Neuronal stem cell (in vitro differentiated cells): ENCODE measurements around the gene DPAGT1.
"Not testable (repeated sequence)": the region's sequence is repeated elsewhere in the genome, so short reads cannot be mapped to it uniquely, and the experiment has no call there.

ENCODE experiments used
- DNase-seq: peaks from one replicate; pipeline ENCODE4 v3.0.0-alpha.2; 2013; ENCODE audit warnings: low spot score
- H2AFZ ChIP-seq: one replicate; pipeline ENCODE4 v1.6.1; 2013; ENCODE audit warnings: mild to moderate bottlenecking, low read length, inconsistent platforms
- H2AK5ac ChIP-seq: 2 replicates; pipeline ENCODE4 v1.6.1; 2013; ENCODE audit warnings: low read depth, mild to moderate bottlenecking, inconsistent platforms, low read length, moderate library complexity, mixed read lengths
- H2BK120ac ChIP-seq: 2 replicates; pipeline ENCODE4 v1.6.1; 2013; ENCODE audit warnings: low read depth, mild to moderate bottlenecking, inconsistent platforms, low read length, moderate library complexity, mixed read lengths
- H2BK12ac ChIP-seq: one replicate; pipeline ENCODE4 v1.6.1; 2013; ENCODE audit warnings: low read length, inconsistent platforms
- H2BK15ac ChIP-seq: 2 replicates; pipeline ENCODE4 v1.6.1; 2013; ENCODE audit warnings: mild to moderate bottlenecking, low read length, inconsistent platforms, mixed read lengths
- H2BK5ac ChIP-seq: one replicate; pipeline ENCODE4 v1.6.1; 2013; ENCODE audit warnings: inconsistent platforms, mild to moderate bottlenecking, low read length, moderate library complexity
- H3K14ac ChIP-seq: one replicate; pipeline ENCODE4 v1.6.1; 2013; ENCODE audit warnings: low read length, inconsistent platforms
- H3K18ac ChIP-seq: 2 replicates; pipeline ENCODE4 v1.6.1; 2013; ENCODE audit warnings: low read length, inconsistent platforms
- H3K23ac ChIP-seq: 2 replicates; pipeline ENCODE4 v1.6.1; 2013; ENCODE audit warnings: low read depth, mild to moderate bottlenecking, mixed read lengths, low read length, inconsistent platforms; ENCODE audit not compliant: poor library complexity
- H3K27ac ChIP-seq: replicated peaks from 3 replicates; pipeline ENCODE4 v1.5.1; 2013; ENCODE audit warnings: low read length, inconsistent platforms
- H3K27me3 ChIP-seq, 3 experiments: 2 replicates each; pipeline ENCODE4 v1.6.1; 2013; ENCODE audit warnings: low read length in 3 of 3, mild to moderate bottlenecking in 2 of 3, inconsistent platforms in 1 of 3, low read depth in 1 of 3, mixed read lengths in 1 of 3, moderate library complexity in 1 of 3; ENCODE audit not compliant: control insufficient read depth in 3 of 3, insufficient read depth in 3 of 3
- H3K36me3 ChIP-seq, 2 donors: replicated peaks in 1 of 2; 2 replicates each; pipeline ENCODE4 v1.6.1; 2013; ENCODE audit warnings: low read length in 2 of 2; ENCODE audit not compliant: control insufficient read depth in 2 of 2, insufficient read depth in 2 of 2
- H3K4ac ChIP-seq: 2 replicates; pipeline ENCODE4 v1.6.1; 2013; ENCODE audit warnings: inconsistent platforms, mild to moderate bottlenecking, low read length, moderate library complexity
- H3K4me1 ChIP-seq, 2 donors: 1 replicate in 1 of 2; 2 replicates in 1 of 2; pipeline ENCODE4 v1.6.1; 2013; ENCODE audit warnings: low read length in 2 of 2, low read depth in 1 of 2; ENCODE audit not compliant: control insufficient read depth in 2 of 2, insufficient read depth in 1 of 2
- H3K4me2 ChIP-seq: one replicate; pipeline ENCODE4 v1.6.1; 2013; ENCODE audit warnings: mild to moderate bottlenecking, low read length, inconsistent platforms; ENCODE audit not compliant: insufficient read depth, poor library complexity, severe bottlenecking
- H3K4me3 ChIP-seq, 2 donors: 2 replicates each; pipeline ENCODE4 v1.5.1; 2013; ENCODE audit warnings: low read length in 2 of 2, mild to moderate bottlenecking in 2 of 2, inconsistent platforms in 1 of 2, moderate library complexity in 1 of 2
- H3K79me1 ChIP-seq: one replicate; pipeline ENCODE4 v1.6.1; 2013; ENCODE audit warnings: low read depth, mild to moderate bottlenecking, inconsistent platforms, low read length, moderate library complexity
- H3K9ac ChIP-seq: one replicate; pipeline ENCODE4 v1.6.1; 2013; ENCODE audit warnings: mild to moderate bottlenecking, low read depth, low read length, inconsistent platforms; ENCODE audit not compliant: poor library complexity
- H3K9me3 ChIP-seq, 2 donors: replicated peaks in 1 of 2; 2 replicates each; pipeline versions ENCODE3 to v1.6.1; 2013; ENCODE audit warnings: low read length in 2 of 2, mild to moderate bottlenecking in 2 of 2, inconsistent platforms in 1 of 2, low read depth in 1 of 2, mixed read lengths in 1 of 2, moderate library complexity in 1 of 2; ENCODE audit not compliant: control insufficient read depth in 2 of 2, insufficient read depth in 1 of 2
- H4K8ac ChIP-seq: one replicate; pipeline ENCODE4 v1.6.1; 2013; ENCODE audit warnings: low read depth, mild to moderate bottlenecking, inconsistent platforms, low read length, moderate library complexity
- H4K91ac ChIP-seq: one replicate; pipeline ENCODE4 v1.6.1; 2013; ENCODE audit warnings: low read length, low read depth, mild to moderate bottlenecking, inconsistent platforms; ENCODE audit not compliant: poor library complexity
- WGBS, 2 donors: extraction: QIAGEN DNeasy Blood & Tissue Kit; methylation state at CpG; one replicate each; pipeline ENCODE4 v1.1.7; 2013; ENCODE audit warnings: missing lambda C conversion rate in 2 of 2, mixed read lengths in 1 of 2; ENCODE audit not compliant: insufficient read length in 2 of 2, insufficient replicate concordance in 1 of 2; ENCODE audit errors: extremely low coverage in 2 of 2; 5-methylcytosine and 5-hydroxymethylcytosine counted together

Gene DPAGT1

GRCh38 chr11:119062779-119063178, 38.9 kb downstream of the DPAGT1 start:
- H3K18ac ChIP-seq = no peak overlapping the region
- no peak overlapping the region for H3K4me3 ChIP-seq
- no peak overlapping the region for H3K27ac ChIP-seq
- H4K91ac ChIP-seq = no peak overlapping the region
- no peaks in the 10 kb centered on the region for H3K79me1 ChIP-seq
- no peak overlapping the region for H4K8ac ChIP-seq
- H3K9me3 ChIP-seq = no peaks in the 10 kb centered on the region
- DNase-seq = no peak
- whole genome bisulfite sequencing, 2 donors = no CpG with 5 or more reads among the region's 5 CpGs
- H2AK5ac ChIP-seq = no peak overlapping the region
- no peak overlapping the region for H3K14ac ChIP-seq
- H3K27me3 ChIP-seq = no peaks in the 10 kb centered on the region
- H2BK15ac ChIP-seq = no peak overlapping the region
- no peak overlapping the region for H3K23ac ChIP-seq
- H2BK12ac ChIP-seq = no peak overlapping the region
- no peak overlapping the region for H3K4ac ChIP-seq
- H3K9ac ChIP-seq = no peak overlapping the region
- no peaks in the 10 kb centered on the region for H3K36me3 ChIP-seq
- H3K4me2 ChIP-seq = no peak overlapping the region
- peaks cover 0 to 5% of the 10 kb centered on the region in 2 donors for H3K4me1 ChIP-seq
- H2AFZ ChIP-seq = no peak overlapping the region
- no peak overlapping the region for H2BK120ac ChIP-seq
- H2BK5ac ChIP-seq = no peak overlapping the region

DNA sequence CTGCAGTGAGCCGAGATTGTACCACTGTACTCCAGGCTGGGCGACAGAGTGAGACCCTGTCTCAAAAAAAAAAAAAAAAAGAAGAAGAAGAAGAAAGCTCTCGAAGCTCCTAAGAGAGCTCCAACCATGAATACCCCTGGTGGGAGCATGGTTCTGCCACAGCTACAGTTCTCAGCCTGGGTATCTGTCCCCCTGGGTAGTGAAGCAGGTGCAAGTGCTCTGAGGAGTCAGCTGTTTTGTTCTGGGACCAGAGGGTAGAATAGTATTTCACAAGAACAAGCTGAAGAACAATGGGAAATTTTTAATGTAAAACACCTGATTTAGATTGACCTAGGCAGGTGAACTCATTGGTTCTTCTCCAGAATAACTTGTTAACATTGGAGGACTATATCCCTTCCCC, 40.4 kb downstream of the DPAGT1 start:
- Histone ChIP-seq H3K4ac (no peak overlapping the region), H3K79me1 (peaks cover 6% of the 10 kb centered on the region), H3K27me3 (no peaks in the 10 kb centered on the region), H4K8ac (no peak overlapping the region), H3K9ac (no peak overlapping the region), H3K4me3 (no peak overlapping the region), H3K27ac (no peak overlapping the region), H2BK5ac (no peak overlapping the region), H2BK15ac (no peak overlapping the region), H3K36me3 (no peaks in the 10 kb centered on the region), H3K4me2 (no peak overlapping the region), H2AFZ (no peak overlapping the region), H2BK12ac (no peak overlapping the region), H3K18ac (no peak overlapping the region), H3K14ac (no peak overlapping the region), H2BK120ac (no peak overlapping the region), H3K4me1 (peaks cover 0 to 3% of the 10 kb centered on the region in 2 donors), H3K9me3 (no peaks in the 10 kb centered on the region), H4K91ac (no peak overlapping the region), H3K23ac (no peak overlapping the region), H2AK5ac (no peak overlapping the region)
- WGBS, 2 donors = no CpG with 5 or more reads among the region's 3 CpGs
- no peak for DNase-seq

DNA sequence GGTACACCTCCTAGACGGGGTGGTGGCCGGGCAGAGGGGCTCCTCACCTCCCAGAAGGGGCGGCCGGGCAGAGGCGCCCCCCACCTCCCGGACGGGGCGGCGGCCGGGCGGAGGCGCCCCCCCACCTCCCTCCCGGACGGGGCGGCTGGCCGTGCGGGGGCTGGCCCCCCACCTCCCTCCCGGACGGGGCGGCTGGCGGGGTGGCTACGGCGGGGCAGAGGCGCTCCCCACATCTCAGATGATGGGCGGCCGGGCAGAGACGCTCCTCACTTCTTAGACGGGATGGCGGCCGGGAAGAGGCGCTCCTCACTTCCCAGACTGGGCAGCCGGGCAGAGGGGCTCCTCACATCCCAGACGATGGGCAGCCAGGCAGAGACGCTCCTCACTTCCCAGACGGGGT, 42.5 kb downstream of the DPAGT1 start:
- Histone ChIP-seq H3K79me1 (peaks cover 23% of the 10 kb centered on the region), H3K36me3 (peaks cover 14 to 16% of the 10 kb centered on the region in 2 donors)
- H3K4me3 ChIP-seq, H2AK5ac ChIP-seq, H3K23ac ChIP-seq, H3K9me3 ChIP-seq, H3K27me3 ChIP-seq, H3K4me2 ChIP-seq, H2BK15ac ChIP-seq, H4K91ac ChIP-seq, H2BK12ac ChIP-seq, H3K27ac ChIP-seq, DNase-seq, H3K4me1 ChIP-seq, H3K4ac ChIP-seq, H3K9ac ChIP-seq, H2BK5ac ChIP-seq, H2BK120ac ChIP-seq, H2AFZ ChIP-seq, H3K18ac ChIP-seq, H4K8ac ChIP-seq, H3K14ac ChIP-seq: not testable (repeated sequence)
- WGBS, 2 donors = no CpG with 5 or more reads among the region's 35 CpGs

DNA sequence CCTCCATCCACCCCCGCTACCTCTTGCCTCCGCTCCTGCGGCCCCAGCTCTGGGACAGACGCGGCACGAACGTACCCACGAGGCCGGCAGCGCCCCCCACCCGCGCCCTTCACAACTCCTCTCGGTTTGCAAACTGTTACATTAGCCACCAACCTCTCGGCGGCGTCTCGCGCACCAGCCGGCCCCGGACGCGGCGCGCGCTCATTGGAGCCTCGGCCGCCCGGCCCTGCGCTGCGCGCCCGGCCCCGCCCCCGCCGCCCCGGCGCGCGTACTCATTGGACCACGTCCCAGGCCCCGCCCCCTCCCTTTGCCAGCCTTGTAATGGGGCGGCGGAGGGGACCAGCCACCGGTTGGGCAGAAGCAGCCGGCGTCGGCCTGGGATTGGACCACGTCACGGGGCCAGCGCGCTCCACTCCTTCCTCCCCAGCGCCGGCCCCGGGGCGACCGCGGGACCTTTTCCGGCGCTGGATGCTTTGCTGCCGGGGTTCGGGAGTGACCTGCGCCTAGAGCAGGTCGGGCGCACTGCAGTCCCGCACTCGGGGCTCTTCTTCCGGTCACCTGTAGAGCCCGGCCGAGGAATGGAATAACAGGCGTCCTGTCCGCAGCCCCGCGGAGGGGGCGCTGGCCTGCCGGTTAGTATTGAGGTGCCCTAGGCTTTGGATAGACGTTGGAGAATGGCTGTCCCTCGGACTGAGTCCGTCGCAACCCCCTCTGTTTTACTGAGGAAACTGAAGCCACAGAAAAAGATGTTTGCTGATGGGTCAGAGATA, 44.5 kb downstream of the DPAGT1 start, which contains the start of gene HYOU1:
TSS of gene HYOU1 (minus strand) at position 206 of the 770 bp plus-strand sequence. CDS start 1,045 bp downstream, outside the sequence.
- peak within 1 kb of the TSS; percentile 96 for H2AFZ ChIP-seq
- H2AK5ac ChIP-seq = peak within 1 kb of the TSS; percentile 78
- no peak within 1 kb of the TSS for H4K8ac ChIP-seq
- peak within 1 kb of the TSS; percentile 82 for H3K14ac ChIP-seq
- peak within 1 kb of the TSS; percentile 96 for H3K9ac ChIP-seq
- H3K4ac ChIP-seq = no peak within 1 kb of the TSS
- peak; percentile 97 for DNase-seq
- no peak within 1 kb of the TSS for H2BK120ac ChIP-seq
- peak within 1 kb of the TSS; percentile 85 for H3K27ac ChIP-seq
- peak within 1 kb of the TSS; percentile 22 for H2BK12ac ChIP-seq
- H3K18ac ChIP-seq = peak within 1 kb of the TSS; percentile 97
- H3K79me1 ChIP-seq = peaks cover 26% of the 10 kb centered on the region
- no peaks in the 10 kb centered on the region for H3K27me3 ChIP-seq
- H3K36me3 ChIP-seq = peaks cover 28 to 35% of the 10 kb centered on the region in 2 donors
- no peaks in the 10 kb centered on the region for H3K9me3 ChIP-seq
- H4K91ac ChIP-seq = peak within 1 kb of the TSS; percentile 53
- no peak within 1 kb of the TSS for H2BK15ac ChIP-seq
- peak within 1 kb of the TSS; percentile 39 for H2BK5ac ChIP-seq
- H3K4me1 ChIP-seq = peaks cover 5% of the 10 kb centered on the region in 2 donors
- no CpG with 5 or more reads among the region's 79 CpGs for WGBS, 2 donors
- H3K4me2 ChIP-seq = peak within 1 kb of the TSS; percentile 75
- H3K4me3 ChIP-seq = peak within 1 kb of the TSS; percentile 79 to 96
- H3K23ac ChIP-seq = peak within 1 kb of the TSS; percentile 98
